PC-9 (cell line): Measurements from ENCODE around the gene TECPR1. TPM values are rescaled to one million over a fixed set of nuclear protein-coding genes. Genes with fewer than 3 reads are reported as not detected.

ENCODE experiments used
- BruUV-seq: library from RNA; stranded (reverse); fragments of 400-500 nt; replicated peaks from 2 replicates; lab custom pipeline; 2021; lab: Mats Ljungman, UMichigan
- CTCF ChIA-PET: fragments of 300-600 bp; sonication (Branson Sonifier 250); formaldehyde crosslinking; loops from one replicate; lab custom pipeline; 2022; ENCODE audit warnings: antibody characterized with exemption; lab: Charles Lee
- POLR2A ChIA-PET: fragments of 300-600 bp; sonication (Branson Sonifier 250); formaldehyde crosslinking; loops from one replicate; lab custom pipeline; 2022; ENCODE audit warnings: antibody characterized with exemption; ENCODE audit not compliant: unreplicated experiment; lab: Charles Lee
- DNase-seq, 2 experiments: peaks; one replicate each; pipeline versions ENCODE4 v3.0.0 to v3.0.0-alpha.2; 2015 to 2022; ENCODE audit warnings: mixed read lengths in 1 of 2
- H2AFZ ChIP-seq: fragments of 200-600 bp; sonication (generic); 2 replicates; pipeline ENCODE4 v1.8.1; 2017; ENCODE audit warnings: antibody characterized with exemption
- H3F3A ChIP-seq: fragments of 200-600 bp; sonication (generic); 2 replicates; pipeline ENCODE4 v1.8.1; 2017; ENCODE audit warnings: antibody characterized with exemption, mild to moderate bottlenecking, low read depth; ENCODE audit not compliant: insufficient read depth
- H3K27ac ChIP-seq: fragments of 200-600 bp; sonication (generic); 2 replicates; pipeline ENCODE4 v1.6.1; 2016; ENCODE audit warnings: mixed run types
- H3K27me3 ChIP-seq: fragments of 200-600 bp; sonication (generic); 2 replicates; pipeline ENCODE4 v1.6.1; 2016; ENCODE audit warnings: low read depth, mixed run types; ENCODE audit not compliant: insufficient read depth
- H3K36me3 ChIP-seq: fragments of 200-600 bp; sonication (generic); 2 replicates; pipeline ENCODE4 v1.6.1; 2016; ENCODE audit warnings: low read depth, mixed run types
- H3K4me1 ChIP-seq: fragments of 200-600 bp; sonication (generic); replicated peaks from 2 replicates; pipeline ENCODE4 v1.6.1; 2016; ENCODE audit warnings: mixed run types; ENCODE audit not compliant: insufficient read depth
- H3K4me2 ChIP-seq: fragments of 200-600 bp; sonication (generic); 2 replicates; pipeline ENCODE4 v1.6.1; 2017; ENCODE audit warnings: mixed run types
- H3K4me3 ChIP-seq: fragments of 200-600 bp; sonication (generic); 2 replicates; pipeline ENCODE4 v1.6.1; 2016; ENCODE audit warnings: mixed run types
- H3K79me2 ChIP-seq: fragments of 200-600 bp; sonication (generic); 2 replicates; pipeline ENCODE4 v1.6.1; 2017; ENCODE audit warnings: low read depth, mixed run types
- H3K9me2 ChIP-seq: fragments of 200-600 bp; sonication (generic); 2 replicates; pipeline ENCODE4 v1.8.1; 2017; ENCODE audit warnings: mild to moderate bottlenecking; ENCODE audit not compliant: insufficient read depth
- H3K9me3 ChIP-seq: fragments of 200-600 bp; sonication (generic); 2 replicates; pipeline ENCODE4 v1.8.1; 2016; ENCODE audit warnings: low read depth; ENCODE audit not compliant: insufficient read depth
- H4K20me1 ChIP-seq: fragments of 200-600 bp; sonication (generic); 2 replicates; pipeline ENCODE4 v1.8.1; 2017; ENCODE audit not compliant: insufficient read depth
- EZH2 ChIP-seq: fragments of 200-600 bp; sonication (generic); IDR thresholded peaks from 2 replicates; pipeline ENCODE4 v1.8.0; 2017; ENCODE audit warnings: antibody characterized with exemption, low read depth
- intact Hi-C: fragments of 100-400 bp; cut with micrococcal nuclease; formaldehyde crosslinking; loops from one replicate; pipeline ENCODE4 v1.10.0; 2022; ENCODE audit not compliant: unreplicated experiment
- total RNA-seq: library from RNA; stranded (reverse); gene quantifications from 2 replicates; pipeline ENCODE4 v1.2.3, GENCODE V29; 2021
- TF ChIP-seq, protein P1 (sequence below): fragments of 200-600 bp; sonication (generic); conservative IDR thresholded peaks from 2 replicates; pipeline ENCODE4 v1.6.1; 2017; ENCODE audit warnings: mixed run types, antibody characterized with exemption, mild to moderate bottlenecking, moderate library complexity

Gene TECPR1
- total RNA-seq, 1 experiment from 2014 or later, result 22.7 TPM

DNA sequence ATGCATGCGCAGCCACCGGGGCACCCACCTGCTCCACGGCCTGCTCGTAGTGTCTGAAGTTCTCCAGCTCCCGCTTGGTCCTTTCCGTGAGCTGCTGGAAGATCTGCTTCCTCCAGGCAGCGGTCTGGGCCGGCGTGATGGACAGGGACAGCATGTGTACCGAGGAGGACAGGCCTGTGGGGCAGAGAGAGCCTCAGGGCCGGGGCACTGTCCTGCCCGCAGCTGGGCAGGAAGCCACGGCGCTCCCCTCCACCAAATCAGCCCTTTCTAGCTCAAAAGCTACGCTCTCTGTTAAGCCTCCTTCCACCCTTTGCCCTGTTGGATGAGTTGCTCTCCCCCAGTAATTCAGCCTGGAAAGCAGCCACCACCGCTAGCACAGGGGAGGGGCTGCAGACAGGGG lies 19.2 kb downstream of the TECPR1 start:
- intact Hi-C loops, result no loop called here
- Histone ChIP-seq H3K79me2 (no peaks in the 10 kb centered on the region), H3K9me3 (no peaks in the 10 kb centered on the region), H3F3A (no peaks in the 10 kb centered on the region), H3K4me2 (no peak overlapping the region), H3K4me1 (no peaks in the 10 kb centered on the region), H3K36me3 (no peaks in the 10 kb centered on the region), H4K20me1 (no peaks in the 10 kb centered on the region), H3K9me2 (no peaks in the 10 kb centered on the region), H2AFZ (no peak overlapping the region), H3K4me3 (no peak overlapping the region), H3K27me3 (no peaks in the 10 kb centered on the region), H3K27ac (no peak overlapping the region)
- no TSS peak for BruUV-seq
- no peak for TF ChIP-seq EZH2
- TF ChIP-seq, protein P1, sequence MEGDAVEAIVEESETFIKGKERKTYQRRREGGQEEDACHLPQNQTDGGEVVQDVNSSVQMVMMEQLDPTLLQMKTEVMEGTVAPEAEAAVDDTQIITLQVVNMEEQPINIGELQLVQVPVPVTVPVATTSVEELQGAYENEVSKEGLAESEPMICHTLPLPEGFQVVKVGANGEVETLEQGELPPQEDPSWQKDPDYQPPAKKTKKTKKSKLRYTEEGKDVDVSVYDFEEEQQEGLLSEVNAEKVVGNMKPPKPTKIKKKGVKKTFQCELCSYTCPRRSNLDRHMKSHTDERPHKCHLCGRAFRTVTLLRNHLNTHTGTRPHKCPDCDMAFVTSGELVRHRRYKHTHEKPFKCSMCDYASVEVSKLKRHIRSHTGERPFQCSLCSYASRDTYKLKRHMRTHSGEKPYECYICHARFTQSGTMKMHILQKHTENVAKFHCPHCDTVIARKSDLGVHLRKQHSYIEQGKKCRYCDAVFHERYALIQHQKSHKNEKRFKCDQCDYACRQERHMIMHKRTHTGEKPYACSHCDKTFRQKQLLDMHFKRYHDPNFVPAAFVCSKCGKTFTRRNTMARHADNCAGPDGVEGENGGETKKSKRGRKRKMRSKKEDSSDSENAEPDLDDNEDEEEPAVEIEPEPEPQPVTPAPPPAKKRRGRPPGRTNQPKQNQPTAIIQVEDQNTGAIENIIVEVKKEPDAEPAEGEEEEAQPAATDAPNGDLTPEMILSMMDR, result no peak
- no peak for DNase-seq
- POLR2A ChIA-PET, result no interaction called here
- CTCF ChIA-PET, result no interaction called here

DNA sequence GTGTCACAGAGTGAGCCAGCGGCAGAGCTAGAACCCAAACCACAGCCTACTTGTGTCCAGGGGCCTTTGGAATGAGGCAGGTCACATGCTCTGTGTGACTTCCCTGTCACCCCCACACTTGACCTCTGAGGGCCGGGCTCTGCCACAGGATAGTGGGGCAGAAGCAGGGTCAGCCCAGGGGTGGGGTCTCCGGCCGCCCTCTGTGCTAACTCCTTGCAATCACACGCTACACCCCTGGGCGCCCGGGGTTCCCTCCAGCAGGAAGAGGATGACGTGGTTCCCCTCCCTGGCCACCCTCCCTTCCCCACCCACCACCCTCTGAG lies 19.8 kb downstream of the TECPR1 start:
- Histone ChIP-seq H3K9me3 (no peaks in the 10 kb centered on the region), H3K36me3 (no peaks in the 10 kb centered on the region), H3K4me1 (no peaks in the 10 kb centered on the region), H3K4me3 (no peak overlapping the region), H3K9me2 (no peaks in the 10 kb centered on the region), H2AFZ (no peak overlapping the region), H3K27ac (no peak overlapping the region), H3F3A (no peaks in the 10 kb centered on the region), H3K79me2 (no peaks in the 10 kb centered on the region), H3K27me3 (no peaks in the 10 kb centered on the region), H3K4me2 (no peak overlapping the region), H4K20me1 (no peaks in the 10 kb centered on the region)
- DNase-seq, result no peak
- ChIA-PET CTCF (no interaction called here), POLR2A (no interaction called here)
- intact Hi-C loops, result no loop called here
- BruUV-seq, result no TSS peak
- no peak for TF ChIP-seq EZH2
- TF ChIP-seq, protein P1, result no peak

DNA sequence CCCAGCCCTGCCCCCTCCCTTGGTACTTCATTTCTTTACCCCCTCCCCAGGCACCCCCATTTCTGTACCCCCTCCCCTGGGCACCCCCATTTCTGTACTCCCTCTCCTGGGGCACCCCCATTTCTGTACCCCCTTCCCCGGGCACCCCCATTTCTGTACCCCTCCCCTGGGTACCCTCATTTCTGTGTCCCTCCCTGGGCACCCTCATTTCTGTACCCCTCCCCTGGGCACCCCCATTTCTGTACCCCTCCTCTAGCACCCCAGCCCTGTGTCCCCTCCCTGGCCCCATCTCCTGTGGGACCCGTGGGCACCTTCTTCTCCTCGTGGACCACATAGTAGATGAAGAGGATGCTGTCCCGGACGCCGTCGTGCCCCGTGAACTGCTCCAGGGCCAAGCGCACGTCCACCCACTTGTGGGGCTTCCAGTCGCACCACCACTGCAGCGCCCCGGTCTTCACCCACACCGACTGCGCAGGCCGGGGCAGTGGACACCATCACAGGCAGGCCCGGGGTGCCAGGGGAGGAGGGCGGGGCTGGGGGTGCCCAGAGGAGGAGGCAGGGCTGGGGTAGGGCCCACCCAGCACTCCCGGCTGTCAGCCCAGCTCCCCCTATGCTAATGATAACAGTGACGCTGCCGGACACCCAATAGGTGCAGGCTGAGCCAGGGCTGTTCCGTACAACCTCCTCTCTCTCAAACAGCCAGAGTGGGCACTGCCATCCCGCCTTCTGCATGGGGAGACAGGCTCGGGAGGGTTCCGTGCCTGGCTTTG lies 20.4 kb downstream of the TECPR1 start:
- no peak for DNase-seq
- Histone ChIP-seq H3K27me3 (no peaks in the 10 kb centered on the region), H3K4me2 (no peak overlapping the region), H3F3A (no peaks in the 10 kb centered on the region), H3K4me3 (no peak overlapping the region), H4K20me1 (no peaks in the 10 kb centered on the region), H3K79me2 (no peaks in the 10 kb centered on the region), H3K9me3 (no peaks in the 10 kb centered on the region), H3K9me2 (no peaks in the 10 kb centered on the region), H3K36me3 (no peaks in the 10 kb centered on the region), H3K4me1 (no peaks in the 10 kb centered on the region), H2AFZ (no peak overlapping the region), H3K27ac (no peak overlapping the region)
- TF ChIP-seq, protein P1, result no peak
- CTCF ChIA-PET, result no interaction called here
- no TSS peak for BruUV-seq
- intact Hi-C loops, result no loop called here
- POLR2A ChIA-PET, result no interaction called here
